HG02642 (cell line): ENCODE results near the gene TECPR1.

Experiments used
- ATAC-seq: cut with Tn5 transposase; IDR thresholded peaks from one replicate; pipeline ENCODE4 v1.9.1; 2021; ENCODE audit warnings: mild to moderate bottlenecking; ENCODE audit not compliant: unreplicated experiment, poor library complexity

The TECPR1 gene

GRCh38 chr7:98196706-98197605, 55.1 kb downstream of the TECPR1 start:
- ATAC-seq = no peak

- ATAC-seq = no peak
These were observed 57.2 kb downstream of the TECPR1 start for GRCh38 chr7:98194672-98195457.

- no peak for ATAC-seq
These were observed 57.8 kb downstream of the TECPR1 start for GRCh38 chr7:98194186-98194585.

GRCh38 chr7:98193474-98194180, 58.4 kb downstream of the TECPR1 start:
- no peak for ATAC-seq

- no peak for ATAC-seq
These were observed 59.1 kb downstream of the TECPR1 start for GRCh38 chr7:98192781-98193457.

- ATAC-seq = no peak
These were observed 60.2 kb downstream of the TECPR1 start for GRCh38 chr7:98191668-98192431.

GRCh38 chr7:98189559-98189958, 62.5 kb downstream of the TECPR1 start:
- ATAC-seq = no peak

- ATAC-seq = no peak
These were observed 64.9 kb downstream of the TECPR1 start for GRCh38 chr7:98187138-98187502.

- no peak for ATAC-seq
These were observed 65.4 kb downstream of the TECPR1 start for GRCh38 chr7:98186452-98187137.

GRCh38 chr7:98185101-98185500, 66.9 kb downstream of the TECPR1 start:
- no peak for ATAC-seq

GRCh38 chr7:98180751-98181150, 71.3 kb downstream of the TECPR1 start:
- no peak for ATAC-seq

- no peak for ATAC-seq
These were observed 73.1 kb downstream of the TECPR1 start for GRCh38 chr7:98178762-98179490.

- no peak for ATAC-seq
These were observed 73.7 kb downstream of the TECPR1 start for GRCh38 chr7:98178321-98178720.

GRCh38 chr7:98177553-98177952, 74.5 kb downstream of the TECPR1 start:
- ATAC-seq = no peak

- no peak for ATAC-seq
These were observed 76.6 kb downstream of the TECPR1 start for GRCh38 chr7:98175260-98175940.

GRCh38 chr7:98174334-98175259, 77.4 kb downstream of the TECPR1 start:
- no peak for ATAC-seq

- ATAC-seq = no peak
These were observed 80.6 kb downstream of the TECPR1 start for GRCh38 chr7:98171449-98171848.
